GM23248 (cell line): ENCODE measurements around the gene RIT2.

Experiments used
- EZH2 ChIP-seq: fragments of 200-600 bp; sonication (generic); IDR thresholded peaks from 2 replicates; pipeline ENCODE4 v1.6.1; 2018; ENCODE audit warnings: antibody characterized with exemption, mild to moderate bottlenecking; ENCODE audit not compliant: insufficient read depth, poor library complexity, severe bottlenecking
- EZH2phosphoT487 ChIP-seq: fragments of 200-600 bp; sonication (generic); IDR thresholded peaks from 2 replicates; pipeline ENCODE4 v1.6.1; 2018; ENCODE audit warnings: antibody characterized with exemption, moderate library complexity, mild to moderate bottlenecking, low read depth; ENCODE audit not compliant: insufficient read depth

DNA sequence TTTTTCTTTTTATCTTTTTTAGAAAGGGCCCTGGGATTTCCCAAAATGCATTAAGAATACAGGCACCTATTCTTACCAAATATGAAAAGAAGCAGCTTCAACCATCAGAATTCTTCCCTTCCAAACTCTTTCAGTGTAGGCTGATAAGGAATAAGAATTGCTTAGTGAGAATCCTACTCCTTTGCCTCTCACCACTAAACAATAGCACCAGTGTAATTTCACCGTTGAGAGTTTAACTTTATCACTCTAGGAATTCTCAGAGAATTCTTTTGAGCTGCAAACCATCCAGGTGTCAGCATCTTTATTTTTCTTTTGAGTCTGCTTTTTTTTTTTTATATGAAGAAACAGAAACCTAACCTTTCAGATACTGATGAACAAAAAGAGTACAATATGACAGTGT lies 194.9 kb downstream of the RIT2 start:
- TF ChIP-seq EZH2 (no peak), EZH2phosphoT487 (no peak)
